HUES48 (cell line): ENCODE measurements around the gene NOL3.

Experiments used
- H3K27ac ChIP-seq: one replicate; pipeline ENCODE4 v1.7.0; 2013; ENCODE audit warnings: low read depth, low read length, inconsistent platforms
- H3K27me3 ChIP-seq: 2 replicates; pipeline ENCODE4 v1.6.1; 2013; ENCODE audit warnings: mild to moderate bottlenecking, low read length; ENCODE audit not compliant: control insufficient read depth, insufficient read depth
- H3K36me3 ChIP-seq: 2 replicates; pipeline ENCODE4 v1.6.1; 2013; ENCODE audit warnings: low read length; ENCODE audit not compliant: control insufficient read depth, insufficient read depth
- H3K4me1 ChIP-seq: 2 replicates; pipeline ENCODE4 v1.6.1; 2013; ENCODE audit warnings: mild to moderate bottlenecking, low read length; ENCODE audit not compliant: control insufficient read depth, insufficient read depth
- H3K4me3 ChIP-seq: 2 replicates; pipeline ENCODE4 v1.5.1; 2013; ENCODE audit warnings: mild to moderate bottlenecking, low read depth, low read length
- H3K9ac ChIP-seq: 2 replicates; pipeline ENCODE4 v1.6.1; 2013; ENCODE audit warnings: mild to moderate bottlenecking, low read depth, low read length, moderate library complexity
- H3K9me3 ChIP-seq: 2 replicates; pipeline ENCODE4 v1.6.1; 2013; ENCODE audit warnings: low read length; ENCODE audit not compliant: control insufficient read depth, insufficient read depth

NOL3 gene

DNA sequence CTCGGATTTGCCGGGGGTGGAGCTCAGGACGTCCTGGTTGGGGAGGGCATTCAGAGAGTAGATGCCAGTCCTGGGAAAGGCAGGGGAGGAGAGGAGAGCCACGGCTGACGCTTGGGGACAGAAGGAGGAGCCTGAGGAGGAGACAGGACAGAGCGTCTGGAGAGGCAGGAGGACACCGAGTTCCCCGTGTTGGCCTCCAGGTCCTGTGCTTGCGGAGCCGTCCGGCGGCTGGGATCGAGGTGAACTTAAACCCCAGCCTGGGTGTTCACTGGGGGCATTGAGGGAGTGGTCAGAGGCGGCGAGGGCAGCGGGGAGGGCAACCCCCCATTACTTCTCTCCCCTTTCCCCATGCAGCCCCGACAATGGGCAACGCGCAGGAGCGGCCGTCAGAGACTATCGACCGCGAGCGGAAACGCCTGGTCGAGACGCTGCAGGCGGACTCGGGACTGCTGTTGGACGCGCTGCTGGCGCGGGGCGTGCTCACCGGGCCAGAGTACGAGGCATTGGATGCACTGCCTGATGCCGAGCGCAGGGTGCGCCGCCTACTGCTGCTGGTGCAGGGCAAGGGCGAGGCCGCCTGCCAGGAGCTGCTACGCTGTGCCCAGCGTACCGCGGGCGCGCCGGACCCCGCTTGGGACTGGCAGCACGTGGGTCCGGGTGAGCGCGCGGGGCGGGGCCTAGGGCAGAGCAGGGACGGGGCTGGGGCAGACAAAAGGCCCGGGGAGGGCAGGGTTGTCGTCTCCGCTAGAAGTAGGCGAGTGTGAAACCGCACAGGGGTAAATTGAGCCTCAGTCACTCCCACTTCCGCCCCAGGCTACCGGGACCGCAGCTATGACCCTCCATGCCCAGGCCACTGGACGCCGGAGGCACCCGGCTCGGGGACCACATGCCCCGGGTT, 3.7 kb downstream of the NOL3 start:
- no peak overlapping the region for H3K27ac ChIP-seq
- peak overlapping the region; percentile 60 for H3K4me3 ChIP-seq
- H3K9me3 ChIP-seq = no peaks in the 10 kb centered on the region
- no peak overlapping the region for H3K9ac ChIP-seq
- peaks cover 23% of the 10 kb centered on the region for H3K4me1 ChIP-seq
- no peaks in the 10 kb centered on the region for H3K36me3 ChIP-seq
- H3K27me3 ChIP-seq = peaks cover 83% of the 10 kb centered on the region

DNA sequence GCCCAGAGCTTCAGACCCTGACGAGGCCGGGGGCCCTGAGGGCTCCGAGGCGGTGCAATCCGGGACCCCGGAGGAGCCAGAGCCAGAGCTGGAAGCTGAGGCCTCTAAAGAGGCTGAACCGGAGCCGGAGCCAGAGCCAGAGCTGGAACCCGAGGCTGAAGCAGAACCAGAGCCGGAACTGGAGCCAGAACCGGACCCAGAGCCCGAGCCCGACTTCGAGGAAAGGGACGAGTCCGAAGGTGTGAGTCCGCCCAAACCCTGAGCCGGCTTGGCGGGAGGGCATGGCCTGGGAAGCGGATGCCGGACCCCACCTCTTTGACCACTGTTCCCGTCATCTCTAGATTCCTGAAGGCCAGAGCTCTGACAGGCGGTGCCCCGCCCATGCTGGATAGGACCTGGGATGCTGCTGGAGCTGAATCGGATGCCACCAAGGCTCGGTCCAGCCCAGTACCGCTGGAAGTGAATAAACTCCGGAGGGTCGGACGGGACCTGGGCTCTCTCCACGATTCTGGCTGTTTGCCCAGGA, 4.4 kb downstream of the NOL3 start:
- Histone ChIP-seq H3K36me3 (no peaks in the 10 kb centered on the region), H3K9me3 (no peaks in the 10 kb centered on the region), H3K27me3 (peaks cover 77% of the 10 kb centered on the region), H3K4me1 (peaks cover 21% of the 10 kb centered on the region), H3K4me3 (peak overlapping the region; percentile 60), H3K9ac (no peak overlapping the region), H3K27ac (no peak overlapping the region)

DNA sequence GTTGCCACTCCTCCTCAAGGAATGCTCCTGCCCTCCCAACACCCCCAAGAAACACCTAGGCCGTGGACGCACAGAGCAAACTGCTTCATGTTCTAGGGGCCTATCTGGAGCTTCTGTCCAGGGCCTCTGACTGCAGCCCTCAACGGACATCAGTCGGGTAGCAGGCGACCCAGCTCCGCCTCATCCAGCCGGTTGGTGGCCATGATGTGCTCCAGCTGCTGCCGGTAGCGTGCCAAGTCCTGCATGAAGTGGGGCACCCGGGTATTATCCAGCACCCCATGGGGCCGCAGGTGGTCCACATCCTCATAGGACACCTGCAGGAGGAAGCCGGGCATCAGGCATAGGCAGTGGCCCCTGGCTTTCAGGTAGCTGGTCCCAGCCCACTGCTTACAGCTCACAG, 6.3 kb downstream of the NOL3 start:
- no peak overlapping the region for H3K9ac ChIP-seq
- peaks cover 62% of the 10 kb centered on the region for H3K27me3 ChIP-seq
- no peak overlapping the region for H3K27ac ChIP-seq

DNA sequence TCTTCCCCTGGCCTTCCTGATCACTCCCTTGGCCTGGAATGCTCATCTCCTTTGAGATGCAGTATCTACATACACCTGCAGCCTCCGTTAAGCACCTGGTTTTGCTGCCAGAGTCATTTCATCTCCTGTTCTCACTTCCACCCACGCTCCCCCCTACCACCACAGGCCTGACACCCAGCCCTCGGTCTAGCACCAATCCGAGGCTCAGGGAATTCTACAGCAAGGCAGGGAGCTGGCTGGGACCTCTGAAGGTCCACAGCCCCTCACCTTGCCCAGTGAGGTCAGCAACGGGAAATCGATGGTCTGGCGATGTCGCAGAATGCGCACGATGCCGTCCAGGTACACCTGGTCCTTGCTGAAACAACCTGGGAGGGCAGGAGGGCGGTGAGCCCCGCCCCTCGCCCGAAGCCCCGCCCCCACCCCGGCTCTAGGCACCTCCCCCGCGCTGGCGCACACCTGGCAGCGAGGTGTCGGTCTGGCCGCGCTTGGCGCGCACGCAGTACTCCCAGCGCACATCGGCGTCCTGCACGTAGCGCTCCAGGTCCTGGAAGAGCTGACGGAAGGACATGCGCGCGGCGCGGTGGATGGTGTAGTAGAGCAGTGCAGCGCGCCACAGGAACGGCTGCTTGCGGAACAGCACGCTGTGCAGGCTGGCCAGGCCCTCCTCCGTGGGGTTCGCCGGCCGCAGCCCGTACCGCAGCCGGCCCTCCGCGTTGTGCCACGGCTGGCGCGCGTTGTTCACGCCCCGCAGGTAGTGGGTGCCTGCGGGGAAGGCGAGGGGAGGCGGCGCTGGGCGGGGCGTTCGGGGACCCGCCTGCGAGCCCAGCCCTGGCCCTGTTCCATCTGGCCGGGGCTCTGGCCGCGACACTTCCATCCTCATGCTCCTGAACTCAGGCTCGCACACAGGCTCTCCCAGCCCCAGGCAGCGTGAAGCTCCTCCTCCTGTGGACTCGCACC, 7.7 kb downstream of the NOL3 start:
- Histone ChIP-seq H3K27me3 (peaks cover 48% of the 10 kb centered on the region), H3K4me1 (peaks cover 14% of the 10 kb centered on the region; the same call in 1 of the 2 replicates), H3K36me3 (no peaks in the 10 kb centered on the region), H3K9ac (no peak overlapping the region), H3K27ac (peak overlapping the region; percentile 8), H3K4me3 (peak overlapping the region; percentile 62), H3K9me3 (no peaks in the 10 kb centered on the region)

More for the DNA sequence above, 6.3 kb downstream of the NOL3 start:
- no peaks in the 10 kb centered on the region for H3K36me3 ChIP-seq
- no peaks in the 10 kb centered on the region for H3K9me3 ChIP-seq
- H3K4me1 ChIP-seq = peaks cover 14% of the 10 kb centered on the region; the same call in 1 of the 2 replicates
- H3K4me3 ChIP-seq = no peak overlapping the region

DNA sequence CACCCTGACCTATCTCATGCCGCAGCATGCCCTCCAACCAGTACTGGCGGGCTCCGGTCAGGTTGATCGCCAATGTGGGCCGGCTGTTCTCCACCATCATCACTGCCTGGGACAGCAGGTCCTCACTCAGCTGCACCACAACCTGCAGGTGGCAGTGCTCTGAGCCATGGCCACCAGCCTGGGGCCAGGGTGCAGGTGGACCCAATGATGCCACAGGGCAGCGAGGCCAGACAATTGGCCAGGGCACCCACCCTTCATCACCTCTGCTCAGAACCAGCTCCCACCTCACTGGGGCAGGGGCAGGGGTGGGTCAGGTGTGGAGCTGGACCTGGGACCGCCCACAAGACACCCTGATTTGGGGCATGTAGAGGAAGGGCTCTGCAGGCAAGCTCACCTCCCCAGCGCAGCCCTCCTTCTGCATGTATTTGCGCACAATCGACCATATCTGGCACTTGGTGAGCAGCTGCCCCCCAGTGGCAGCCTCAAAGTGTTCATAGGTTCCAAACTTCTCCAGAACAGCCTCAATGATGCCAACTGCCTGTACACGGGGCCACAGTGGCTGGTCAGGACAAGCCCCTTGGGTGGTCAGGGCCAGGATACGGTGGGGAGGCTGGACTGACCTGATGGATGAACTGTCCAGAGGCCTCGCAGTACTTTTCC, 9.2 kb downstream of the NOL3 start:
- H3K27ac ChIP-seq = no peak overlapping the region
- H3K36me3 ChIP-seq = no peaks in the 10 kb centered on the region
- peaks cover 39% of the 10 kb centered on the region for H3K27me3 ChIP-seq
- no peaks in the 10 kb centered on the region for H3K9me3 ChIP-seq
- H3K9ac ChIP-seq = no peak overlapping the region
- 0 out of 2 replicates have a peak, but pooled peaks cover 6% of the 10 kb centered on the region for H3K4me1 ChIP-seq
- no peak overlapping the region for H3K4me3 ChIP-seq

DNA sequence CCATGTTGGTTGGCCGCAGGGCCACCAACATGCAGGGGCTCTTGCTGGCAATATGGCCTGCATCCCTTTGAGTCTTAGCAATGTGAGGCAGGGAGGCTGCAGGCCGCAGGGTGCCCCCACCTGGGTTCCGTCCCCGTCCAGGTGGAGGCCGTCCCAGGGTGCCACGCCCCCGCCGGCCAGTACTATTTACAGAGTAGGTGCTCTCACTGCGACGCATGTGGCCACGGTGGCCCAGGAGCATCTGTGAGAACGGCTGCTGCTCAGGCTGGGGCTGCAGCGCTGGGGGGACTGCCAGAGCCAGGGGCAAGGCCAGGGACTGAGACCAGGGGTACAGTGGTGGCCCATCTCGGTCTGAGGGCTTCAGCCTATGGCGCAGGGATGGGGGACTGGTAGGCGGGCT, 9.8 kb downstream of the NOL3 start:
- no peak overlapping the region for H3K27ac ChIP-seq
- no peaks in the 10 kb centered on the region for H3K9me3 ChIP-seq
- H3K27me3 ChIP-seq = peaks cover 39% of the 10 kb centered on the region
- no peaks in the 10 kb centered on the region for H3K36me3 ChIP-seq
- H3K4me3 ChIP-seq = no peak overlapping the region
- 0 out of 2 replicates have a peak, but pooled peaks cover 8% of the 10 kb centered on the region for H3K4me1 ChIP-seq
- H3K9ac ChIP-seq = no peak overlapping the region

DNA sequence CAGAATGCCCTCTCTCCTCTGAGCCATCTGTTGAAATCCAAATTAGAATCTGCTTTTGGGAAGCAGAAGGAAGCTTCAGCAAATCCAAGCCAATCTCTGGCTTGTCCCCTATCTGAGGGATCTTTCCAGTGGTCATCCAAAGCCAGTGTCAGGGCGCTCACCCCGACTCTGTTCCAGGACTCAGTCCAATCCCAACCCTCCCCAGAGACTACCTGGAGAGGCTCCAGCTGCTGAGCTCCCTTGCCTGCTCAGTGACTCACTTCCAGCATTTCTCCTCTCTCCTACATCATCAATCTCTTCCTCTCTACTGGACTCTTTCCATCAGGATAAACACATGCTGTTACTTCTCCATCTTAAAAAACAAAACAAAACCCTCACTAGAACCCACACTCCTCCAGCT, 11.0 kb downstream of the NOL3 start:
- no peak overlapping the region for H3K4me3 ChIP-seq
- H3K4me1 ChIP-seq = 0 out of 2 replicates have a peak, but pooled peaks cover 8% of the 10 kb centered on the region
- peaks cover 37% of the 10 kb centered on the region for H3K27me3 ChIP-seq
- no peak overlapping the region for H3K27ac ChIP-seq
- H3K9me3 ChIP-seq = no peaks in the 10 kb centered on the region
- H3K36me3 ChIP-seq = no peaks in the 10 kb centered on the region
- H3K9ac ChIP-seq = no peak overlapping the region

DNA sequence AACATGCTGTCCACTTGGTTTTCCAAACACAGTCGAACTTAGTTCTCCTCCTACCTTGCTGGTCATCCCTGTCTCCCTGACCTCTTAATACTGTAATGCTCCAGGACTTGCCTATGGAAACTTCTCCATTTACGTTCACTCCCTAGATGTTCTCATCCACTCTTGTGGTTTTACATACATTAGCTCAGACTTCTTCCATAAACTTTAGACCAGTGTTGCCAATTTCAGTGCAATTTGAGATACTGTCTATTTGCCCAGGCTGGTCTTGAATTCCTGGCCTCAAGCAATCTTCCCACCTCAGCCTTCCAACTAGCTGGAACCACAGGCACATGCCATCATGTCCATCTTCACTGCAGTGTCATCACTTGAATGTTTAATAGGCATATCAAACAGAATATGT, 11.9 kb downstream of the NOL3 start:
- Histone ChIP-seq H3K27ac (no peak overlapping the region), H3K4me1 (0 out of 2 replicates have a peak, but pooled peaks cover 8% of the 10 kb centered on the region)

DNA sequence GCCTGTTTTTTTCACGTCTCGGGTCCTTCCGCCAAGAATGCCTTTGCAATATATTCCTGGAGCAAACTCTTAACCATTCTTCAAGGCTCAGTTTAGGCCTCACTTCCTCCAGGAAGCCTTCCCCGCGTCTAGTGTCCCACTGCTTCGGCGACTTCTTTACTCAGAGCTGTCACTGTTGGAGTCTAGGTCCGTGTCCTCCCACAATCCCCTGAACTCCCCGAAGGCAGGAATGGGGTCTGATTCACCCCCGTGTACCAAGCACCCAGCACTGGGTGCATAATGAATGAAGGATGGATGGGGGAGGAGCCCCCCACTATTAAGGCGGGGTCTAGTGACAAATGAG, 12.9 kb downstream of the NOL3 start:
- Histone ChIP-seq H3K36me3 (no peaks in the 10 kb centered on the region), H3K4me3 (peak overlapping the region; percentile 96), H3K27me3 (peaks cover 28% of the 10 kb centered on the region), H3K27ac (peak overlapping the region; percentile 98), H3K4me1 (0 out of 2 replicates have a peak, but pooled peaks cover 4% of the 10 kb centered on the region), H3K9ac (no peak overlapping the region), H3K9me3 (no peaks in the 10 kb centered on the region)

More for the DNA sequence above, 11.9 kb downstream of the NOL3 start:
- Histone ChIP-seq H3K9me3 (no peaks in the 10 kb centered on the region), H3K9ac (no peak overlapping the region), H3K36me3 (no peaks in the 10 kb centered on the region), H3K27me3 (peaks cover 34% of the 10 kb centered on the region), H3K4me3 (no peak overlapping the region)
